ENCODE measurements around the gene GRIN2C. TPM values are rescaled to one million over a fixed set of nuclear protein-coding genes. Genes with fewer than 3 reads are reported as not detected.

Gene GRIN2C
- total RNA-seq, 1 donor from 2014 or later = 0.12 TPM

- TF ChIP-seq CTCF (IDR thresholded peaks at IDR 0.05; ENCODE audit: partially characterized antibody, unreplicated experiment) = no peak
- Mint-ChIP-seq H3K4me1 (ENCODE audit: low read depth, unreplicated experiment) (no peaks in the 10 kb centered on the region), H3K36me3 (ENCODE audit: unreplicated experiment) (peaks cover 4% of the 10 kb centered on the region), H3K4me3 (ENCODE audit: unreplicated experiment) (no peak overlapping the region), H3K27me3 (ENCODE audit: unreplicated experiment) (no peaks in the 10 kb centered on the region), H3K9me3 (ENCODE audit: unreplicated experiment) (peaks cover 2% of the 10 kb centered on the region), H3K27ac (ENCODE audit: unreplicated experiment) (no peak overlapping the region)
- no peak for DNase-seq
Measured at GRCh38 chr17:74807441-74807840, 52.2 kb downstream of the GRIN2C start.

- no peaks in the 10 kb centered on the region for H3K4me1 Mint-ChIP-seq (ENCODE audit: low read depth, unreplicated experiment)
- no peak for TF ChIP-seq CTCF (IDR thresholded peaks at IDR 0.05; ENCODE audit: partially characterized antibody, unreplicated experiment)
- no peak overlapping the region for H3K27ac Mint-ChIP-seq (ENCODE audit: unreplicated experiment)
- peaks cover 4% of the 10 kb centered on the region for H3K36me3 Mint-ChIP-seq (ENCODE audit: unreplicated experiment)
- H3K4me3 Mint-ChIP-seq (ENCODE audit: unreplicated experiment) = no peak overlapping the region
- H3K27me3 Mint-ChIP-seq (ENCODE audit: unreplicated experiment) = peaks cover 1% of the 10 kb centered on the region
- peaks cover 4% of the 10 kb centered on the region for H3K9me3 Mint-ChIP-seq (ENCODE audit: unreplicated experiment)
- DNase-seq = no peak
Measured at GRCh38 chr17:74806334-74806733, 53.4 kb downstream of the GRIN2C start.

- Mint-ChIP-seq H3K27me3 (ENCODE audit: unreplicated experiment) (peaks cover 1% of the 10 kb centered on the region), H3K36me3 (ENCODE audit: unreplicated experiment) (peaks cover 4% of the 10 kb centered on the region), H3K27ac (ENCODE audit: unreplicated experiment) (no peak overlapping the region), H3K4me3 (ENCODE audit: unreplicated experiment) (no peak overlapping the region), H3K4me1 (ENCODE audit: low read depth, unreplicated experiment) (no peaks in the 10 kb centered on the region), H3K9me3 (ENCODE audit: unreplicated experiment) (peaks cover 6% of the 10 kb centered on the region)
- no peak for DNase-seq
- TF ChIP-seq CTCF (IDR thresholded peaks at IDR 0.05; ENCODE audit: partially characterized antibody, unreplicated experiment) = no peak
Measured at GRCh38 chr17:74805591-74805991, 54.1 kb downstream of the GRIN2C start.

- no peak for TF ChIP-seq CTCF (IDR thresholded peaks at IDR 0.05; ENCODE audit: partially characterized antibody, unreplicated experiment)
- peaks cover 2% of the 10 kb centered on the region for H3K36me3 Mint-ChIP-seq (ENCODE audit: unreplicated experiment)
- H3K27me3 Mint-ChIP-seq (ENCODE audit: unreplicated experiment) = peaks cover 1% of the 10 kb centered on the region
- DNase-seq = no peak
- H3K9me3 Mint-ChIP-seq (ENCODE audit: unreplicated experiment) = peaks cover 6% of the 10 kb centered on the region
- H3K4me1 Mint-ChIP-seq (ENCODE audit: low read depth, unreplicated experiment) = no peaks in the 10 kb centered on the region
- H3K27ac Mint-ChIP-seq (ENCODE audit: unreplicated experiment) = no peak overlapping the region
- no peak overlapping the region for H3K4me3 Mint-ChIP-seq (ENCODE audit: unreplicated experiment)
Measured at GRCh38 chr17:74804683-74805082, 55.0 kb downstream of the GRIN2C start.

- Mint-ChIP-seq H3K27me3 (ENCODE audit: unreplicated experiment) (peaks cover 1% of the 10 kb centered on the region), H3K27ac (ENCODE audit: unreplicated experiment) (no peak overlapping the region), H3K4me1 (ENCODE audit: low read depth, unreplicated experiment) (no peaks in the 10 kb centered on the region), H3K4me3 (ENCODE audit: unreplicated experiment) (no peak overlapping the region), H3K9me3 (ENCODE audit: unreplicated experiment) (peaks cover 6% of the 10 kb centered on the region), H3K36me3 (ENCODE audit: unreplicated experiment) (peaks cover 4% of the 10 kb centered on the region)
- DNase-seq = no peak
- TF ChIP-seq CTCF (IDR thresholded peaks at IDR 0.05; ENCODE audit: partially characterized antibody, unreplicated experiment) = no peak
Measured at GRCh38 chr17:74803971-74804370, 55.7 kb downstream of the GRIN2C start.
